Fibroblast of the aortic adventitia (primary cell): ENCODE measurements around the gene TOP3B. TPM values are rescaled to one million over a fixed set of nuclear protein-coding genes. Genes with fewer than 3 reads are reported as not detected.

Experiments used
- DNase-seq: peaks from one replicate; pipeline ENCODE4 v3.0.0-alpha.2; 2010; ENCODE audit warnings: low read depth
- H3K4me3 ChIP-seq: 2 replicates; pipeline ENCODE4 v1.5.1; 2011; ENCODE audit warnings: low read depth, mild to moderate bottlenecking, control low read depth, low read length, moderate library complexity
- total RNA-seq: library from RNA; depleted of rRNA; stranded (reverse); fragments of >200 nt; gene quantifications from 2 replicates; pipeline ENCODE4 v1.2.3, GENCODE V29; 2012; ENCODE audit warnings: low replicate concordance
- TF ChIP-seq, protein P1 (sequence below): IDR thresholded peaks from 2 replicates; pipeline ENCODE4 v1.5.1; 2011; ENCODE audit warnings: mild to moderate bottlenecking, low read length, control low read depth, inconsistent platforms; ENCODE audit not compliant: insufficient read depth

TOP3B gene
- total RNA-seq, 1 donor: 20.9 TPM

- H3K4me3 ChIP-seq: no peak overlapping the region
- TF ChIP-seq, protein P1, sequence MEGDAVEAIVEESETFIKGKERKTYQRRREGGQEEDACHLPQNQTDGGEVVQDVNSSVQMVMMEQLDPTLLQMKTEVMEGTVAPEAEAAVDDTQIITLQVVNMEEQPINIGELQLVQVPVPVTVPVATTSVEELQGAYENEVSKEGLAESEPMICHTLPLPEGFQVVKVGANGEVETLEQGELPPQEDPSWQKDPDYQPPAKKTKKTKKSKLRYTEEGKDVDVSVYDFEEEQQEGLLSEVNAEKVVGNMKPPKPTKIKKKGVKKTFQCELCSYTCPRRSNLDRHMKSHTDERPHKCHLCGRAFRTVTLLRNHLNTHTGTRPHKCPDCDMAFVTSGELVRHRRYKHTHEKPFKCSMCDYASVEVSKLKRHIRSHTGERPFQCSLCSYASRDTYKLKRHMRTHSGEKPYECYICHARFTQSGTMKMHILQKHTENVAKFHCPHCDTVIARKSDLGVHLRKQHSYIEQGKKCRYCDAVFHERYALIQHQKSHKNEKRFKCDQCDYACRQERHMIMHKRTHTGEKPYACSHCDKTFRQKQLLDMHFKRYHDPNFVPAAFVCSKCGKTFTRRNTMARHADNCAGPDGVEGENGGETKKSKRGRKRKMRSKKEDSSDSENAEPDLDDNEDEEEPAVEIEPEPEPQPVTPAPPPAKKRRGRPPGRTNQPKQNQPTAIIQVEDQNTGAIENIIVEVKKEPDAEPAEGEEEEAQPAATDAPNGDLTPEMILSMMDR: no peak
- DNase-seq: no peak
These were observed 19.3 kb upstream of the TOP3B start for GRCh38 chr22:22001664-22002525.

- TF ChIP-seq, protein P1: no peak
- DNase-seq: no peak
- no peak overlapping the region for H3K4me3 ChIP-seq
These were observed 16.1 kb upstream of the TOP3B start for GRCh38 chr22:21998595-21999247.

GRCh38 chr22:21996175-21996720 lies 13.7 kb upstream of the TOP3B start:
- no peak for DNase-seq
- H3K4me3 ChIP-seq: no peak overlapping the region
- TF ChIP-seq, protein P1: no peak

DNA sequence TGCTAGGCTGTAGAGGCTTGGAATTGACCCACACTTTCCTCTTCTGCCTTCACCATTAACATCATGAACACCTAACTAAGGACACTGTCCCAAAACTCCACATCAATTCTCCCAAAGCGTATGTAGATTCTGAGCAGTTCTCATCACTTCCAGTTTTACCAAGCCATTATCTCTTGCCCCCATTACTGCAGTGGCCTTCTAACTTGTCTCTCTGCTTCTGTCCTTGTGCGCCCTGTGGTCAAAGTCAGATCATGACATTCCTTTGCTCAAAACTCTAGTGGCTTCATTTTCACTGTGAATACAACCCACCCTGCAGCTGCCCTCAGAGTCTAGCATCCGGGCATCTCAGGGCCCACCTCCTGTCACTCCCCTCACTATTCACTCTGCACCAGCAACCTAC lies 13.1 kb upstream of the TOP3B start:
- H3K4me3 ChIP-seq: no peak overlapping the region
- TF ChIP-seq, protein P1: no peak
- no peak for DNase-seq

DNA sequence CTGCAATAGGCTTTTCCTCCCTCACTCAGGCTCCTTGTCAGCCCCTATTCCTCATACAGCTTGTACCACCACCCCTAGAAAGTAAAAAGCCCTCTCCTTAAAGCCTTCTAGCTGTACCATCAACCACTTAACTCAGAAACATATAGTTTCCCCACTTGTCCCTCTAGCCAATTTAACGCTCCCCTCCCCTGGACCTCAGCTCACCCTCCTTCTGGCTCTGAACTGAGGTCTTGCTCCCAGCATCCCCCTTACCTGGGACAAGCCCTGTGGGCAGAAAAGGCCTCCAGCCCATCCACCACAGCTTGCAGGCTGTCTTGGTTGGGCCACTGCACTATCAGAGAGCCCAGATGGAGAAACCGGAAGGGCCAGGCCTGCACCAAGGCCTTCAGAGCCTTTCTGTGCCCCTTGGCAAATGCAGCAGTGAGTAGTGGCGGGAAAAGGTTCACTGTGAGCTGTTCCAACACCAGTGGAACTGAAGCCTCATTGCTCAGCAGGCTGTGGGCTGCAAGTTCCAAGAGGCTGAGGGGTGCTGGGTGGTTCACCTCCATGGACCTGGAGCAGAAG lies 12.4 kb upstream of the TOP3B start:
- TF ChIP-seq, protein P1: no peak
- DNase-seq: no peak
- H3K4me3 ChIP-seq: no peak overlapping the region

- H3K4me3 ChIP-seq: no peak overlapping the region
- TF ChIP-seq, protein P1: no peak
- DNase-seq: no peak
These were observed 10.1 kb upstream of the TOP3B start for GRCh38 chr22:21992593-21993237.
